ENCODE data around the gene CAP2.

CAP2 gene

GRCh38 chr6:17501982-17502704, 108.7 kb downstream of the CAP2 start:
- no peak overlapping the region for H3K4me2 ChIP-seq (ENCODE audit: insufficient read depth, low read length)
- no peak overlapping the region for H3K9ac ChIP-seq (ENCODE audit: low read depth, low read length)
- DNase-seq (no peak), ATAC-seq (ENCODE audit: insufficient read depth, low read depth) (no peak)
- no peaks in the 10 kb centered on the region for H4K20me1 ChIP-seq (ENCODE audit: insufficient read depth, low read length)
- no peak overlapping the region for H2AFZ ChIP-seq (ENCODE audit: low read depth, low read length)
- no peak overlapping the region for H3K4me3 ChIP-seq (ENCODE audit: low read depth in 1 of 2, low read length in 2 of 2)
- no peaks in the 10 kb centered on the region for H3K79me2 ChIP-seq (ENCODE audit: insufficient read depth, low read length)
- H3K27me3 ChIP-seq (ENCODE audit: insufficient read depth, low read length, poor library complexity) = no peaks in the 10 kb centered on the region
- no peak overlapping the region for H3K27ac ChIP-seq (ENCODE audit: low read length)
- no peaks in the 10 kb centered on the region for H3K9me3 ChIP-seq (ENCODE audit: insufficient read depth, low read length, severe bottlenecking)
- H3K36me3 ChIP-seq (ENCODE audit: insufficient read depth, low read length) = no peaks in the 10 kb centered on the region
- H3K4me1 ChIP-seq (ENCODE audit: insufficient read depth, low read length) = no peaks in the 10 kb centered on the region
- no peak for TF ChIP-seq CTCF (IDR thresholded peaks at IDR 0.05; ENCODE audit: borderline replicate concordance, extremely low read depth, low read length, poor library complexity, severe bottlenecking)
- TF ChIP-seq EZH2 (IDR thresholded peaks at IDR 0.05; ENCODE audit: borderline replicate concordance, low read depth, low read length, severe bottlenecking) = no peak

- no peak for ATAC-seq (ENCODE audit: insufficient read depth, low read depth)
- no peak overlapping the region for H3K27ac ChIP-seq (ENCODE audit: low read length)
- H3K9me3 ChIP-seq (ENCODE audit: insufficient read depth, low read length, severe bottlenecking) = no peaks in the 10 kb centered on the region
These were observed 109.7 kb downstream of the CAP2 start for GRCh38 chr6:17503051-17503450.

GRCh38 chr6:17504005-17504404, 110.6 kb downstream of the CAP2 start:
- Histone ChIP-seq H3K36me3 (ENCODE audit: insufficient read depth, low read length) (no peaks in the 10 kb centered on the region), H3K79me2 (ENCODE audit: insufficient read depth, low read length) (no peaks in the 10 kb centered on the region), H3K4me3 (ENCODE audit: low read depth in 1 of 2, low read length in 2 of 2) (no peak overlapping the region), H3K4me2 (ENCODE audit: insufficient read depth, low read length) (no peak overlapping the region), H3K4me1 (ENCODE audit: insufficient read depth, low read length) (no peaks in the 10 kb centered on the region), H3K27ac (ENCODE audit: low read length) (no peak overlapping the region), H4K20me1 (ENCODE audit: insufficient read depth, low read length) (no peaks in the 10 kb centered on the region), H3K9me3 (ENCODE audit: insufficient read depth, low read length, severe bottlenecking) (no peaks in the 10 kb centered on the region), H2AFZ (ENCODE audit: low read depth, low read length) (no peak overlapping the region), H3K27me3 (ENCODE audit: insufficient read depth, low read length, poor library complexity) (no peaks in the 10 kb centered on the region), H3K9ac (ENCODE audit: low read depth, low read length) (no peak overlapping the region)
- TF ChIP-seq EZH2 (IDR thresholded peaks at IDR 0.05; ENCODE audit: borderline replicate concordance, low read depth, low read length, severe bottlenecking) (no peak), CTCF (IDR thresholded peaks at IDR 0.05; ENCODE audit: borderline replicate concordance, extremely low read depth, low read length, poor library complexity, severe bottlenecking) (no peak)
- ATAC-seq (ENCODE audit: insufficient read depth, low read depth) = no peak
- DNase-seq = no peak

More at GRCh38 chr6:17503051-17503450, 109.7 kb downstream of the CAP2 start:
- DNase-seq = no peak
- no peak overlapping the region for H3K4me3 ChIP-seq (ENCODE audit: low read depth in 1 of 2, low read length in 2 of 2)
- TF ChIP-seq EZH2 (IDR thresholded peaks at IDR 0.05; ENCODE audit: borderline replicate concordance, low read depth, low read length, severe bottlenecking) (no peak), CTCF (IDR thresholded peaks at IDR 0.05; ENCODE audit: borderline replicate concordance, extremely low read depth, low read length, poor library complexity, severe bottlenecking) (no peak)
- H3K9ac ChIP-seq (ENCODE audit: low read depth, low read length) = no peak overlapping the region
- H4K20me1 ChIP-seq (ENCODE audit: insufficient read depth, low read length) = no peaks in the 10 kb centered on the region
- H3K79me2 ChIP-seq (ENCODE audit: insufficient read depth, low read length) = no peaks in the 10 kb centered on the region
- H3K27me3 ChIP-seq (ENCODE audit: insufficient read depth, low read length, poor library complexity) = no peaks in the 10 kb centered on the region
- no peak overlapping the region for H2AFZ ChIP-seq (ENCODE audit: low read depth, low read length)
- H3K4me2 ChIP-seq (ENCODE audit: insufficient read depth, low read length) = no peak overlapping the region
- H3K36me3 ChIP-seq (ENCODE audit: insufficient read depth, low read length) = no peaks in the 10 kb centered on the region
- H3K4me1 ChIP-seq (ENCODE audit: insufficient read depth, low read length) = no peaks in the 10 kb centered on the region
